Lower leg skin (tissue), 3 donors: ENCODE results near the gene GALNT14.

Experiments
- POLR2A ChIP-seq, 2 donors: fragments of 450-650 bp; IDR thresholded peaks; one replicate each; pipeline ENCODE4 v1.6.1; 2016 to 2017; ENCODE audit warnings: antibody characterized with exemption in 2 of 2, mild to moderate bottlenecking in 1 of 2, moderate library complexity in 1 of 2
- TF ChIP-seq, protein P1 (sequence below), 3 donors: fragments of 450-650 bp; IDR thresholded peaks; one replicate each; pipeline ENCODE4 v1.5.1; 2016; ENCODE audit warnings: antibody characterized with exemption in 3 of 3, mild to moderate bottlenecking in 3 of 3, moderate library complexity in 2 of 3

DNA sequence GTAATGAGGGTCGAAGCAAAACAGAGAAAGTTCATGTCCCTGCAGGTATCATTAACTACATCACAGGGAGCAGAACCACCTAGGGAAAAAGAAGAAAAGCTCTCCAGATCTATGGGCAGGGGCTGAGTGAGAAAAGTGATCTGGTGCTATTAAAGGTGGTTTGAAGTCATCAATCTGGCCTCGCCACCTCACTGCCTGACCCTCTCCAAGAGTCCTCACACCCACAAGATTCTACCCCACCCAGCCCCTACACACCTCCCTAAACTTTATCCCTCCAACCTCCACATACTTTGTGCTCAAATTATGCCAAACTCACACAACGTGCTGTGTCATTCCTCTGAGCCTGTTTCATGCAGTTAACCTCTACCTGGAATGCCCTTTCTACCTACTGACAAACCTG, 2.2 kb downstream of the GALNT14 start:
- TF ChIP-seq, protein P1, sequence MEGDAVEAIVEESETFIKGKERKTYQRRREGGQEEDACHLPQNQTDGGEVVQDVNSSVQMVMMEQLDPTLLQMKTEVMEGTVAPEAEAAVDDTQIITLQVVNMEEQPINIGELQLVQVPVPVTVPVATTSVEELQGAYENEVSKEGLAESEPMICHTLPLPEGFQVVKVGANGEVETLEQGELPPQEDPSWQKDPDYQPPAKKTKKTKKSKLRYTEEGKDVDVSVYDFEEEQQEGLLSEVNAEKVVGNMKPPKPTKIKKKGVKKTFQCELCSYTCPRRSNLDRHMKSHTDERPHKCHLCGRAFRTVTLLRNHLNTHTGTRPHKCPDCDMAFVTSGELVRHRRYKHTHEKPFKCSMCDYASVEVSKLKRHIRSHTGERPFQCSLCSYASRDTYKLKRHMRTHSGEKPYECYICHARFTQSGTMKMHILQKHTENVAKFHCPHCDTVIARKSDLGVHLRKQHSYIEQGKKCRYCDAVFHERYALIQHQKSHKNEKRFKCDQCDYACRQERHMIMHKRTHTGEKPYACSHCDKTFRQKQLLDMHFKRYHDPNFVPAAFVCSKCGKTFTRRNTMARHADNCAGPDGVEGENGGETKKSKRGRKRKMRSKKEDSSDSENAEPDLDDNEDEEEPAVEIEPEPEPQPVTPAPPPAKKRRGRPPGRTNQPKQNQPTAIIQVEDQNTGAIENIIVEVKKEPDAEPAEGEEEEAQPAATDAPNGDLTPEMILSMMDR (IDR thresholded peaks at IDR 0.05), result no peak
- TF ChIP-seq POLR2A (IDR thresholded peaks at IDR 0.05), result no peak
